ENCODE data around the gene AK1. TPM values are rescaled to one million over a fixed set of nuclear protein-coding genes. Genes with fewer than 3 reads are reported as not detected.

The AK1 gene
- total and polyA plus RNA-seq, 12 donors = 500 to 1,050 (median 731) TPM

GRCh38 chr9:127860260-127860659 lies 17.2 kb downstream of the AK1 start:
- H3K27ac ChIP-seq = peak overlapping the region; percentile 80 to 99 (median 92)
- no peak overlapping the region for H3K4me3 ChIP-seq
- WGBS, 2 donors = 12 to 13% methylated on average over 8 of the region's 8 CpGs
- H3K36me3 ChIP-seq = no peaks in the 10 kb centered on the region
- ATAC-seq (peak; percentile 34 to 61 (median 50)), DNase-seq (peak; percentile 65 to 79)
- no peaks in the 10 kb centered on the region for H3K27me3 ChIP-seq
- TF ChIP-seq CTCF (IDR thresholded peaks at IDR 0.05) = peak in 2 of 9 donors; percentile 13 to 17
- H3K9me3 ChIP-seq = no peaks in the 10 kb centered on the region
- peaks cover 48 to 91% (median 82%) of the 10 kb centered on the region in 9 donors for H3K4me1 ChIP-seq
- intact Hi-C loops (cut with DNase I) = loop anchor here in 2 of 10 donors (5.0 kb wide), 1 partner anchor 33 kb away; no protein-coding TSS in a partner anchor

GRCh38 chr9:127858041-127858512 lies 19.4 kb downstream of the AK1 start:
- Histone ChIP-seq H3K36me3 (peaks cover 0 to 4% (median 0%) of the 10 kb centered on the region in 9 donors), H3K27me3 (no peaks in the 10 kb centered on the region), H3K4me1 (peaks cover 50 to 93% (median 83%) of the 10 kb centered on the region in 9 donors), H3K4me3 (peak overlapping the region in 5 of 10 donors; percentile 0 to 32 (median 10)), H3K27ac (peak overlapping the region; percentile 80 to 99 (median 94)), H3K9me3 (no peaks in the 10 kb centered on the region)
- DNase-seq (peak; percentile 75 to 87), ATAC-seq (peak in 7 of 8 donors; percentile 12 to 25 (median 18))
- WGBS, 2 donors = 5 to 11% methylated on average over 12 of the region's 12 CpGs
- TF ChIP-seq CTCF (IDR thresholded peaks at IDR 0.05) = no peak
- intact Hi-C loops (cut with DNase I) = loop anchor here in 2 of 10 donors (2.0 to 5.0 kb wide), 2 partner anchors 13 to 96 kb away; no protein-coding TSS in a partner anchor

GRCh38 chr9:127857278-127857677 lies 20.2 kb downstream of the AK1 start:
- H3K9me3 ChIP-seq = no peaks in the 10 kb centered on the region
- no peak for DNase-seq
- peaks cover 0 to 12% (median under 1%) of the 10 kb centered on the region in 9 donors for H3K36me3 ChIP-seq
- WGBS, 2 donors = 37 to 49% methylated on average over 4 of the region's 4 CpGs
- peak overlapping the region in 3 of 10 donors; percentile 10 to 32 (median 15) for H3K4me3 ChIP-seq
- no peak for ATAC-seq
- no peaks in the 10 kb centered on the region for H3K27me3 ChIP-seq
- no peak for TF ChIP-seq CTCF (IDR thresholded peaks at IDR 0.05)
- peak overlapping the region; percentile 80 to 99 (median 94) for H3K27ac ChIP-seq
- intact Hi-C loops (cut with DNase I) = loop anchor here in 1 of 10 donors (5.0 kb wide), 1 partner anchor 95 kb away; no protein-coding TSS in a partner anchor
- peaks cover 44 to 86% (median 75%) of the 10 kb centered on the region in 9 donors for H3K4me1 ChIP-seq

- Histone ChIP-seq H3K4me3 (no peak overlapping the region), H3K36me3 (peaks cover 0 to 18% (median 4%) of the 10 kb centered on the region in 9 donors), H3K9me3 (no peaks in the 10 kb centered on the region), H3K27me3 (no peaks in the 10 kb centered on the region), H3K4me1 (peaks cover 39 to 86% (median 71%) of the 10 kb centered on the region in 9 donors), H3K27ac (peak overlapping the region; percentile 88 to 99 (median 94))
- ATAC-seq (no peak), DNase-seq (no peak)
- no peak for TF ChIP-seq CTCF (IDR thresholded peaks at IDR 0.05)
- whole genome bisulfite sequencing, 2 donors = 77 to 81% methylated on average over 8 of the region's 8 CpGs
- intact Hi-C loops (cut with DNase I) = loop anchor here in 1 of 10 donors (5.0 kb wide), 1 partner anchor 94 kb away; no protein-coding TSS in a partner anchor
These were observed 20.8 kb downstream of the AK1 start for GRCh38 chr9:127856729-127857116.
